Nucleus accumbens (tissue), 56 donors: ENCODE data around the gene MX1.

Experiments used
- DNase-seq, 56 donors: peaks; one replicate each; lab custom pipeline; 2025; lab: John Stamatoyannopoulos, UW

Gene MX1

DNA sequence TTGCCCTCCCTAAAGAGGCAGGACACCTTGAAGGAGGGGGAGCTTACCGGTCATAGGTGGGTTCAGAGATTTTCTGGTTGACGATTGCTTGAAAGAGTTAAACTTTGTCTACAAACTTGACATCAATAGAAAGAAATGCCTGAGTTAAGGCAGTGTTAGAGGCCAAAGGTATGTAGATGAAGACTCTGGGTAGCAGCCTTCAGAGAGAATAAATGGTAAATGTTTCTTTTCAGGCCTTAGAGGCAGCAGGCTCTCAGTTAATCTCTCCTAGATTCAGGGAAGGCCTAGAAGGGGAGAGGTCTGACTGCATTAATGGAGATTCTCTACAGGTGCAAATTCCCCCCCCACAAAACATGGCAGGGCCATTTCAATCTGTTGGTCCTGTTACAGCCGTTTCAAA lies 27.7 kb downstream of the MX1 start:
- DNase-seq = no peak

DNA sequence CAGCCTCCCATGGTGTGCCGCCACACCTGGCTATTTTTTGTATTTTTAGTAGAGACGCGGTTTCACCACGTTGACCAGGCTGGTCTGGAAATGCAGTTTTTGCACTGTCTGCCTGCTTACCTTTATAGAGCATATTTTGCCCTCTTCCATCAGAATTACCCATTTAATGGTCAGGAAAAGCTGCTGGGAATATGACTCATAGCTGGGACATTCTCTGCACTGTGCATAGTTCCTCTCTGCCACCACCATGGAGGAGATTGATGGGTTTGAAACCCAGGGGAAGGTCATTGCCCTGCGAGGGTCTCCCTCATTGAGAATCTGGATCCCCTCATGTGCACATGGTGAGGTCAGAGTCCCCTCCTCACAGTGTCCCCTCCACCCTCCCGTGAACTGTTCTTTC lies 32.1 kb downstream of the MX1 start:
- DNase-seq = no peak

DNA sequence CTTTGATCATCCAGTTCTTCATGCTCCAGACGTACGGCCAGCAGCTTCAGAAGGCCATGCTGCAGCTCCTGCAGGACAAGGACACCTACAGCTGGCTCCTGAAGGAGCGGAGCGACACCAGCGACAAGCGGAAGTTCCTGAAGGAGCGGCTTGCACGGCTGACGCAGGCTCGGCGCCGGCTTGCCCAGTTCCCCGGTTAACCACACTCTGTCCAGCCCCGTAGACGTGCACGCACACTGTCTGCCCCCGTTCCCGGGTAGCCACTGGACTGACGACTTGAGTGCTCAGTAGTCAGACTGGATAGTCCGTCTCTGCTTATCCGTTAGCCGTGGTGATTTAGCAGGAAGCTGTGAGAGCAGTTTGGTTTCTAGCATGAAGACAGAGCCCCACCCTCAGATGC lies 32.5 kb downstream of the MX1 start:
- no peak for DNase-seq

DNA sequence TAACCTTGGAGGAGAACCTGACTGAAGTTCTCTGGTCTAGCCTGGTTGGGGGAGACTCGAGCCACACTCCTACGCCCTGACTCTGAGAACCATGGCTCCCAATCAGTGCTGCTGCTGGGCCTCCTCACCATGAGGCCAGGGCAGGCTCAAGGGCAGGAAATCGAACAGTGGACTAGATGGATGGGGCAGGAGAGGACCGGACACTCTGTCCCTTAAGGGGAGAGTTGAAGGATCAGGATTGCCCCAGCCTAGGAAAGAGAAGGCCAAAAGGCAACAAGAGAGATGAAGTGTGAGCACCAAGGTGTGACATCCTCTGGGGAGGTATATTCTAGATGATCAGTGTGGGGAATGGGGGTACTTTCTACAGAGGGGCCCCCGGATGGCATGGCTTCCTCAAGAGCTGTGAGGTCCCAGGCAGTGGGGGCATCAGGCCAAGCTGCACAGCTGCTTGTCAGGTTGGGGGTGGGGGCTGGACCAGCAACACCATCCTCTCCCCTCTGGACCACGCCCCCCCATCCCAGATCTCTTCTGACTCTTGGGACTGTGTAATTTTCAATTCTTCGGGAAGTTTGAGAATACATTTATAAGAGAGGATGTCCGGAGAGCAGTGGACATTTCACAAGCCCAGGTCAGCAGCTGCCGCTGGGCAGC lies 34.0 kb downstream of the MX1 start:
- DNase-seq = no peak

DNA sequence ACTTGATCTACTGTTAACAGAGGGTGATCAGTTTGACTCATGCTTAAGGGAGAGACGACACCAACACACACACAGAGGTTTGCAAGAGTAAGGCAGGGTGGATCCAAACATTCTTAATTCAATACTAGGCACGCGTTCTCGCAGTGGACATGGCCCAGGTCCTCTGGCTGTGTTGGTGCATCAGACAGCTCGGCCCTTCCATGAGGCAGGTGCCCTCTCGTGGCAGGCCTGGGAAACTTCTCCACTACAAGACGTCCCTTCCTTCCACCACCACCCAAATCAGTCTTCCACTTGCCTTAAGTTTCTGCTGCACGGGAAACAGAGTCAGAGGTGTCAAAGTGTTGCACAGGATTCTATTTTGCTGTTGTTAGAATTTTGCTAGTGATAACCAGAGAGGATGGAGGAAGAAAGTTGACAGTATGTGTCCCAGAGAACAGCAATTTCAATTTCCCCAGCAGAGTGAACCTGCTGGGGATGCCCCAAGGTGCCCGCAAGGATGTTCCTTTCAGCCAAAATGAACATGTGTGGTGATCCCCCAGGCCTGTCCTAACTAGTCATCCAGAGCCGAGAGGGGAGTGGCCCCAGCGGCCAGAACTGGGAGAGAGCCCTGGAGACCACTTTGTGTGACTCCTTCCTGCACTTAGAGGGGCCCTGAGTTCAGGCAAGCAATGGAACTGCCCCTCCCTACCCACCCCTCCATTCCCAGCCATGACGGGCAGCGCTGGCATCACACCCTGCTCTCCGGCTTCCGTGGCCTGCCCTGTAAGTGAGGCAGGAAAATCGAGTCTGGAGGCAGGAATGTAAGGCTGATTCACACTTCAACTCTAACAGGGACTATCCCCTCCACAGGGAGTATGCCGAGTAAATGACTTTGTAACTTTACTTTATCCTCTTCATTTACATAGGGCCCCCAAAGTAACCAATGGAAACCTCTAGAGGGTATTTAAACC lies 34.8 kb downstream of the MX1 start:
- peak in 32 of 56 donors; percentile 2 to 65 (median 17) for DNase-seq

DNA sequence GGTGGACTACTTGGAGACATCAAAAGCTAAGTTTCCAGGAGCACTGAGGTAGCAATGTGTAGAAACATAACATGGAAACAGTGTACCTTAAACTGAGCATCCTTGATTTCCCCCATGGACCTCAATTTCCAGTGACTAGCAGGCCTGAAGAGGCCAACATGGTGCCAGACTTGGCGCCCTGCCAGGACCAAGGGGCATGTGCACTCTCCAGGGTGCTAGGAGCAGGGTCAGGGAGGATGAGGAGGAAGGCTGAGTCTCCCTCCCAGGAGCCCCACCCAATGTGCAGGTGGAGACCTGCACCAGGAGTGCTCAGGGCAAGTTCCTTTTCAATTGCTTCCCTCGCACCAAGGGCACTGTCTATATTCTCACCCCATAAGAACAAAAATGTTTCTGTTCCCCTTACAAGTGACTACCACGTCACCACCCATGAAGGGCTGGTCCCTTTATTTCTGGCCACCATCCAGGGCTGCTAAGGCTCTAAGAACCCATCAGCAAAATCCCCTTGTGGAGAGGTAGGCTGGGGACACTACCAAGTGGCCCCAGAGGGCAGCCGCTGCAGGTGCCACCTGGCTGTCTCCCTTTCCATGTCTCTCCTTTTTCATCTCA lies 39.2 kb downstream of the MX1 start:
- DNase-seq = no peak

DNA sequence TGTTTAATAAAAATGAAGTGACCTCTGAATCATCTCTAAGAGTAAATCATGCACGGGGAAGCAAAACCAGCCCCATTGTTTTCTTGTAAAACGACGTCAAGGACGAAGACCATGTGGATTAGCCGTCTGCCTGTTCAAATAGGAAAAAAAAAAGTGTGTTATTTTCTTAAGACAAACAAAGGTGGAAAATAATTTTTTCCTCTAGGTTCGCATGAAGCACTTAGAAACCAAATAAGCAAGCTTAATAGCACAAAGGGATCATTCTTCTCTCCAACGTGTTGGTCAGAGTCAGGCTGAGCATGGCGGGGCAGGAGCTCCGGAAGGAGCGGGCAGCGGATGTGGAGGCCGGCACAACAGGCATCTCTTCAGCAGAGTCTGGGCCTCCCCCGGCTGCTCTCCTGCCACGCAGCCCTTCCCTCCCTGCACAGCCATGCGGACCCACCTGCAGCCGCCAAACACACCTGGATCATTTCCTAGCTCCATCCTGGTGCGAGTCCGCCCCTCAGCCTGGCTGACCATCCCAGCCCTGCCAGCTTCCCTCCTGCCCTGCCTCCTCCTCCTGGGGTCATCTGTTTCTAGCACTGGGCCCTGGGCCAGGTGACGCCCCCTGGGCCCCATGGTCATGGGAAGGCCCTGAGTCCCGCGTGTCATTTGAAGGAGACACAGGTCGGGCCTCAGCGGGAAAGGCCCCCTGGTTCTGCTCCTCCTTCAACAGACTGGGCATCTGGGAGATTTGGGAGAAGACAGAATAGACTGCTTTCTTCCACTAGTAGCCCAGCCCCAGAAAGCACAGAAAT lies 40.2 kb downstream of the MX1 start:
- DNase-seq = no peak

DNA sequence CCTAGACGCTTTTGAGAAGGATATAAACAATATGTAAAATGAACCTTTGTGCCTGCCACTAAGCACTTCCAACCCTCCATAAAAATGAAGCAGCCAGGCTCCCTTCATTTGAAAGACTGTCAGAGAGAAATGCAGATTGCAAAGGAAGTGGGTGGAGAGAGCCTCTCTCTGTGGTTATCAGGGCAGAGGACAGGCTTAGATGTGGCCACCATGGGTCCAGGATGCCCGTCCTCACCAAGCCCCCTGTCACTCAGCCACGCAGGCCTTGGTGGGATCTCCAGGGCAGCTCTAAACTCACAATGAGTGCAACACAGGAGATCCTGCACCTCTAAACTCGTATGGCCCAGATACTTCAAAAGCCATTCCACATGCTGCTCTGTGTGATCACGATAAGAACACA lies 44.0 kb downstream of the MX1 start:
- DNase-seq = no peak

DNA sequence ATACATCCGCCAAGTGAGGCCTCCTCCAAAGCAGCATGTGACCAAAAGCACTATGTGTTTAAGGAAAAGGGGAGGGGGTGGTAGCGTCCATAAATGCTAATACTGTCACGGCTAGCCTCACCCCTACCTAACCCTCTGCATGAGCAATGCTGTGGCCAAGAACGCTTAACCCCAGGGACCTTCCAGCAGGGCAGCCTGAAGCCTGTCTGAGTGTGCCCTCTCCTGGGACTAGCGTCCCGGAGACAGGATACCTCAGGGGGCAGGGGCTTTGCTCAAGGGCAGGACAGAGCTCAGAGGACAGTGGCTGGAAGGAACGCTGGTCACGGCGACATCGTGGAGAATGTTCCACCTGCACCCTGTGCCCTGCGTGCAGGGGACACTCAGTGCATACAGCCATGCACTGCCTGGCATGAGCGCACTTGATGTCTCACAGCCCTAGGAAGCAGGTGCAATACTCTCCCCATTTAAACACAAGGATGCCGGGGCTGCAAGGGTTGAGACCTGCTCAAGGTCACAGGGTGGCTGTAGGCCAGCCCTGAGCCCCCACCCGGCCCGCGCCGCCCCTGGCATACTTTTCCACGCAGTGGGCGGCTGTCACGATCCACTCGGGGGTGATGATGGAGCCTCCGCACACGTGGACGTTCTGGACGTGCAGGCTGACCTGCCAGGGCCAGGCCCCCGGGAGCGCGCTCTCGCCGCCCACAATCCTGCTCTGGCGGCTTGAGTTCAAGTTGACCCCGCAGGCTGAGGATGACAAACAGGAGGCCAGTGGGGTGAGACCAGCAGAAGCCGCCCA lies 46.9 kb downstream of the MX1 start:
- no peak for DNase-seq

DNA sequence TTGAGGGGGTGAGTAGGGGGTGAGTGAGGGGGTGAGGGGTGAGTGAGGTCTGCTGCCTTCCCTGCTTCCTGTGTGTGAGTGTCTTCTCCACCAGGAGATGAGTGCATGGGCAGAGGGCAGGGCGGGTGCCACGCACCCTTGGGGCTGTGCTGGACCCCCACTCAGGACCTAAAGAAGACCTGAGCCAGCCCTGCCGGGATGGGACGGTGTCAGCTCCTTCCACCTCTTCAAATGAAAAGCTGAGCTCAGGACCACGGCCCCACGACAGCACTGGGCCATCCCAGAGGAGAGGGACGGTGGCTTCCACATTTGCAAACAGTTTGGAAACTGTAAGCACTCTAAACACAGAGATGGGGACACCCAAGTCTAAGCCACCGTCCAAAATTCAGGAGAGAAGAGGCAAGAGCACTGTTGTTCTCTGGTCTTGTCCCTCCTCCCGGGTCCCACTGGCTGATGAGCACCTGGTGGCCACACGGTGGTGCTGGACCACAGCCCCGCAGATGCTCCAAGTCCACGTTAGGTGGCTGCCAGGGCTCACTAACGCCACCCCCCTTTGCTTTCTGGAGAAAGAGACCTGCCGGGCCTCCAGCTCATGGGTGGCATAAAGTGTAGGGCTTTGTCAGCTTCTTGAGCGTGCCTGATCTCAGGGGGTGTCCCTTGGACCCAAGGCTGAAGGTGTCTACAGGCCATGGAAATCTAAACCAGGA lies 49.8 kb downstream of the MX1 start:
- DNase-seq = no peak

DNA sequence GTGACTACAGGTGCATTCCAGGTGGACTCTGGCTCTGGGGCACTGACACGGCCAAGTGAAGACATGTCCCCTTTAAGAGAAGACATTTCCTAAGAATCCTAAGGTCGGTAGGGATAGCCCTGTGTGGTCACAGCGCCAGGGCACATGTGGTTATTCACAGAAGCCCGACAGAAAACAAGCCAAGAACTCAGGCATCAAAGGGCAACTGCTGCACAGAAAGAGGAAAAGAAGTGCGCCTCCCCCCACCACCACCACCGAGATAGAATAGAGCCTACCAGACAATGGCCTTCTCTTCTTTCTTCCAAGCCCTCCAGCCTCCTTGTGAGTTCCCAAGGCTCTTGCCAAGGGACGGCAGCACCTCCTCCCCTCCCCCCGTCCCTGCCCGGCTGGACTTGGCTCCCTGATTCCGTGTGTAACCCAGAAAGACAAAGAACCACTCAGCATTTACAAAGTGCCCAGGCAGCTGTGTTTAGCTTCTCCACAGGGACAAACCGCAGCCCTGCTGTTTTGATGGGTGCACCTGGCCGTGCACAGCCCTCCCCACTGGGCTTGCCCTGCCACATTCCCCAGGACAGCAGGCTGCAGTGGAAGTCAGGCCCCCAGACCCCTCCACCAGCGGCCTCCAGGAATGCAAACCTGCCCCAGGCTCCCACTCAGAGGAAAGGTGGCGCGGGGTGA lies 51.7 kb downstream of the MX1 start:
- peak in 42 of 56 donors; percentile 6 to 69 (median 29) for DNase-seq

DNA sequence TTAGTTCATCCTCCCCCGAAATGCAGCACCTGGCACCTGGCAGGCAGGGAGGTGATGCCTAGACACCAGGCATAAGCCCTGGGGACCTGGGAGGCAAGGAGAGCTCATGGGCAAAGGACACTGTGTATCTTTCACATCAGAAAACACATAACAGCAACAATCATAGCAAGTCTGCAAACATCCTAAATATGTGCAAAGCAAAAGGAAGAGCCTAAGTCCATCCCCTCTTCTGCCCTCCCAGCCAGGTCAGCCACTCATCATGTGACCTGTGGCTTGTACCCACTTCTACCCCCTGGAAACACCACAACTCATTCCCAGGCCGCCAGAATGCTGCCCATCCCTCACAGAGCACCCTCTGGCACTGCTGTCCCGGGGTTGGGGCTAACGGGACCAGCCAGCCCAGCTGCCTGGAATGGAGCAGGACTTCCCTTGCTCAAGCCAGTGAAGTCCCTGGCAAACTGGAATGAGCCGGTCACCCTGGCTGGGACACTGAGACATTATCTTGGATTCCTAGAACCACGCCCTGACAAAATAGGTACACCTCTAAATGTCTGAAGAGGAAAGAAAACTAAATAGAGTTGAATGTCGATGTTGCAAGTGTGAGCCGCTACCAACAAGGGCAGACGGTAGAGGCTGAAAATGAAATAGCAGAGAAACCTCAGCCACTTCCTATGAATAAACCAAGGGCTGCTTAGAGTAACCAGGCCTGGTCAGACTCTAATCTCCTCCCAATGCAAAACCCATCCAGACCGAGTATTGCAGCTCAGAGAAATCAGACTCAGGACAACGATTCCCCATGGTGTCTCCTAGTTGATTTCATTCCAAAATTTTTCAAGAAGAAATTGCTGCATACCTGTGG lies 52.5 kb downstream of the MX1 start:
- no peak for DNase-seq

DNA sequence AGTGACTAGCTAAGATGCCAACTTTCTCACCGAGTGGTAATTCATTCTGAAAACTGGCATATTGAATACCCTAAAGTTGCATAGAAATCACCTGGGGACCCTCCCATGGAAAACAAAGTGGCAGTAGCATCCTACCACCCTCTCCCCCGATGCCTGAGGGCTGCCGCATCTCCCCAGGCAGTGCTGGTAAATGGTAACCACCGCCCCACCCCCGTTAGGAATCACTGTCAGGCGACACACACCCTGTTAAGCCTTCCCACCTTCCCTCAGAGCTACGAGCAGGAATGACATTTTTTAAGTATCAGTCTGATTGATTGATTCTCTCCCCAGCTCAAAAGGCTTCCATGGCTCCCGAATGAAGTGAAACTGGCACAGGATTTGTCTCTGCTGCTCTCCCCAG lies 53.6 kb downstream of the MX1 start:
- DNase-seq = no peak

DNA sequence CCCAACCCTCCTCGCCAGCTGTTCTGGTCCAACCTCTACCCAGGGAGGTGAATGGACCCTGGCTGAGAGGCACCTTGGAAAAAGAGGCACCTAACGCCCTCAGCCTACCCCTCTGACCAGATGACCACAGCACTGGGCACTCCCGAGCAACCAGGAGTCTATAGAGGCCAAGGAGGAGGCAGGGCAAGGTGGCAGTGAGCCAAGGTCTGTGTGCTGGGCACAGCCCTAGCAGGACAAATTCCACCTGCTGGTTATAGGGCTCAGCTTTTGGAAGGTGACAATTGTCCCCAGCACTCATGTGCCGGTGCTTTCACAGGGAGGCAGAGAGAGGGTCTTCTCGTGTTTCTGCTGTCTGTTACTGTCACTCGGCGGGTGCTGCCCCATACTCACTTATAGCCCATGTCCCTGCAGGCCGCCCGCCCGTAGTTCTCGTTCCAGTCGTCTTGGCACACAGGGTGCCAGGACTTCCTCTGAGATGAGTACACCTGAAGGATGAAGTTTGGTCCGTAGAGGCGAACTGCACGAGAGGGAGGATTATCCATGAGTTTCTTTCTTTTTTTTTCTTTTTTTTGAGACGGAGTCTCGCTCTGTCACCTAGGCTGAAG lies 54.1 kb downstream of the MX1 start:
- no peak for DNase-seq

DNA sequence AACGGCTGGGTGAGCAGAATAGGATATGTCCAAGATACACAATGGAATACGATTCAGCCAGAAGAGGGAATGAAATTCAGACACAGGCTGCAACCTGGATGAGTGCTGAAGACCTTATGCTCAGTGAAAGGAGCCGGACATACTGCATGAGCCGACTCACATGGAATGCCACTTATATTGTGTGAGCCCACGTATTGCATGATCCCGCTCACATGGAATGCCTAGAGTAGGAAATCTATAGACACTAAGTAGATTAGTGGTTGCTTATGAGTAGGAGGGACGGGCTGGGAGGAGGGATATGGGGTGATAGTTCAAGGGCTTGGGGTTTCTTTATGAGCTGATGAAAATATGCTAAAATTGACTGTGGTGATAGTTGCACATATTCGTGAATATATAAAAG lies 55.2 kb downstream of the MX1 start:
- no peak for DNase-seq

DNA sequence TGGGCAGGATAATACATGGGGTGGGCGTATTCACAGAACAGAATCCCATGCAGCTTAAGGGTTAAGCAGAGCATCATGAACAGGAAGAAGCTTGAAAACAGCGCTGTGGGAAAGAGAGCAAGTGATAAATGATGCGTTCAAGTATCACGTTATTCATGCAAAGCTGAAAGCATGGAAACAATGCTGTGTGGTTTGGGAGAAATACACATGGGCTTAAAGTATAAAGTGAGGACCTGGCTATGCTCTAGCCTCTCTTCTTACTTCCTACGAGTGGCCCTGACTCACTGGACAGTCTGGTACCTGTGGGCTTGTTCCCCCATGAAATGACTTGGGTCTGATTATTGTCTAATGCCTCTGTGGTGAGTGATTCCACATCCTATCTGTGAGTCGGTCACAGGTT lies 56.3 kb downstream of the MX1 start:
- DNase-seq = no peak

DNA sequence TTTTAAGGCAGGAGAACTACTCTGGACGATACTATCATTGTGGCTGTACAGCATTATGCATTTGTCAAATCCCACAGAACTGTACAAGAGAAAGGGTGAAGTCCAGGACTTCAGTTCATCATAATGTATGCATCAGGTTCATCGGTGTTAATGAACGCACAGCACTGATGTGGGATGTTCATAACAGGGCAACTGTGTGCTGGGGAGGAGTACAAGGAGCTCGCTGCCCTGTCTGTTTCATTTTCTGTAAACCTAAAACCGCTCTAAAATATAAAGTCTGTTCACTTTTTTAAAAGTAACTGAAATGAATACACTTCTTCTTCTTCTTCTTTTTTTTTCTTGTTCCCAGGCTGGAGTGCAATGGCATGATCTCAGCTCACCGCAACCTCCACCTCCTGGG lies 56.9 kb downstream of the MX1 start:
- no peak for DNase-seq
